Neural cell (in vitro differentiated cells): ENCODE measurements around the gene ANKDD1B. TPM values are rescaled to one million over a fixed set of nuclear protein-coding genes. Genes with fewer than 3 reads are reported as not detected.
"Not testable (repeated sequence)": the region's sequence is repeated elsewhere in the genome, so short reads cannot be mapped to it uniquely, and the experiment has no call there.

ENCODE experiments used
- H2AFZ ChIP-seq: fragments of 200-600, 300-800 bp; sonication (generic), shearing (Covaris generic); 2 replicates; pipeline ENCODE4 v1.6.0; 2014; ENCODE audit warnings: low read depth, mild to moderate bottlenecking, antibody characterized with exemption, low read length, moderate library complexity
- H3F3A ChIP-seq: fragments of 200-600 bp; shearing (Covaris generic); 2 replicates; pipeline ENCODE4 v1.6.1; 2016; ENCODE audit warnings: mild to moderate bottlenecking, moderate library complexity, mixed read lengths, antibody characterized with exemption, low read length; ENCODE audit not compliant: insufficient read depth, poor library complexity, severe bottlenecking
- H3K27ac ChIP-seq: fragments of 200-600, 300-800 bp; sonication (generic), shearing (Covaris generic); 2 replicates; pipeline ENCODE4 v1.5.1; 2014; ENCODE audit warnings: mild to moderate bottlenecking, low read length, moderate library complexity
- H3K27me3 ChIP-seq: fragments of 300-800, 200-600 bp; sonication (generic), shearing (Covaris generic); 2 replicates; pipeline ENCODE4 v1.6.0; 2014; ENCODE audit warnings: mild to moderate bottlenecking, low read depth, low read length, moderate library complexity; ENCODE audit not compliant: insufficient read depth
- H3K36me3 ChIP-seq: fragments of 300-800, 200-600 bp; sonication (generic), shearing (Covaris generic); 2 replicates; pipeline ENCODE4 v1.5.1; 2014; ENCODE audit warnings: mild to moderate bottlenecking, antibody characterized with exemption, low read length, moderate library complexity; ENCODE audit not compliant: insufficient read depth
- H3K4me2 ChIP-seq: fragments of 300-800, 200-600 bp; sonication (generic), shearing (Covaris generic); 2 replicates; pipeline ENCODE4 v1.6.0; 2014; ENCODE audit warnings: mild to moderate bottlenecking, low read length
- H3K4me3 ChIP-seq: fragments of 300-800, 200-600 bp; sonication (generic), shearing (Covaris generic); 2 replicates; pipeline ENCODE4 v1.5.1; 2014; ENCODE audit warnings: mild to moderate bottlenecking, low read length, moderate library complexity
- H3K79me2 ChIP-seq: fragments of 200-600 bp; shearing (Covaris generic); replicated peaks from 2 replicates; pipeline ENCODE4 v1.6.0; 2014; ENCODE audit warnings: mild to moderate bottlenecking, low read length, moderate library complexity; ENCODE audit not compliant: insufficient read depth
- H3K9ac ChIP-seq: fragments of 300-800, 200-600 bp; sonication (generic), shearing (Covaris generic); 2 replicates; pipeline ENCODE4 v1.6.1; 2016; ENCODE audit warnings: mild to moderate bottlenecking, low read length, mixed read lengths
- H3K9me2 ChIP-seq: fragments of 200-600 bp; shearing (Covaris generic); 2 replicates; pipeline ENCODE4 v1.6.1; 2016; ENCODE audit warnings: mild to moderate bottlenecking, low read length, mixed read lengths; ENCODE audit not compliant: insufficient read depth
- H3K9me3 ChIP-seq: fragments of 200-600, 300-800 bp; sonication (generic), shearing (Covaris generic); 2 replicates; pipeline ENCODE4 v1.6.1; 2016; ENCODE audit warnings: mild to moderate bottlenecking, mixed run types, low read length, moderate library complexity, mixed read lengths
- H4K20me1 ChIP-seq: fragments of 200-600 bp; shearing (Covaris generic); 2 replicates; pipeline ENCODE4 v1.6.1; 2016; ENCODE audit warnings: mild to moderate bottlenecking, mixed run types; ENCODE audit not compliant: insufficient read depth
- CTCF ChIP-seq: fragments of 450-650 bp; IDR thresholded peaks from 2 replicates; pipeline ENCODE4 v1.5.1; 2014; ENCODE audit warnings: antibody characterized with exemption, mild to moderate bottlenecking, moderate library complexity; ENCODE audit not compliant: poor library complexity, severe bottlenecking
- EP300 ChIP-seq: fragments of 450-650 bp; conservative IDR thresholded peaks from 2 replicates; pipeline ENCODE4 v1.6.1; 2014; ENCODE audit warnings: antibody characterized with exemption, mild to moderate bottlenecking, moderate library complexity; ENCODE audit not compliant: poor library complexity, severe bottlenecking
- EZH2 ChIP-seq: fragments of 200-600, 300-800 bp; shearing (Covaris generic), sonication (generic); IDR thresholded peaks from 2 replicates; pipeline ENCODE4 v1.6.1; 2014; ENCODE audit warnings: antibody characterized with exemption, low read length, borderline replicate concordance, mild to moderate bottlenecking; ENCODE audit not compliant: insufficient read depth, poor library complexity, severe bottlenecking
- MXI1 ChIP-seq: fragments of 450-650 bp; conservative IDR thresholded peaks from 2 replicates; pipeline ENCODE4 v1.6.1; 2014; ENCODE audit warnings: antibody characterized with exemption, mild to moderate bottlenecking; ENCODE audit not compliant: poor library complexity, severe bottlenecking
- POLR2AphosphoS5 ChIP-seq: IDR thresholded peaks from 2 replicates; pipeline ENCODE4 v1.6.1; 2012
- RAD21 ChIP-seq: fragments of 450-650 bp; conservative IDR thresholded peaks from 2 replicates; pipeline ENCODE4 v1.6.1; 2014; ENCODE audit warnings: antibody characterized with exemption, mild to moderate bottlenecking, moderate library complexity
- SMC3 ChIP-seq: fragments of 450-650 bp; conservative IDR thresholded peaks from 2 replicates; pipeline ENCODE4 v1.6.1; 2014; ENCODE audit warnings: antibody characterized with exemption, mild to moderate bottlenecking, moderate library complexity; ENCODE audit not compliant: poor library complexity
- TAF1 ChIP-seq: IDR thresholded peaks from 2 replicates; pipeline ENCODE4 v1.6.1; 2012; ENCODE audit warnings: low read depth
- polyA minus RNA-seq: library from RNA; depleted of rRNA, polyadenylated mRNA; stranded (reverse); fragments of >200 nt; gene quantifications from 2 replicates; pipeline ENCODE4 v1.2.3, GENCODE V29; 2014
- polyA plus RNA-seq: library from polyadenylated mRNA; depleted of rRNA; stranded (reverse); fragments of >200 nt; gene quantifications from 2 replicates; pipeline ENCODE4 v1.2.3, GENCODE V29; 2014
- TF ChIP-seq, protein P1 (sequence below): IDR thresholded peaks from 2 replicates; pipeline ENCODE4 v1.6.1; 2012; ENCODE audit warnings: borderline replicate concordance

The ANKDD1B gene
- polyA plus RNA-seq: 0.37 TPM in 1 of 2 replicates, not detected in the other
- polyA minus RNA-seq: 0.49 and 1.4 TPM in 2 replicates

- Histone ChIP-seq H3K36me3 (no peaks in the 10 kb centered on the region), H3K79me2 (no peaks in the 10 kb centered on the region), H3K9me3 (no peaks in the 10 kb centered on the region), H3K27me3 (peaks cover 11% of the 10 kb centered on the region), H3K4me2 (no peak within 1 kb of the TSS), H2AFZ (no peak within 1 kb of the TSS), H3K9me2 (no peaks in the 10 kb centered on the region), H3K27ac (no peak within 1 kb of the TSS), H3F3A (no peaks in the 10 kb centered on the region), H3K9ac (no peak within 1 kb of the TSS), H4K20me1 (no peaks in the 10 kb centered on the region), H3K4me3 (peak within 1 kb of the TSS; percentile 49)
- no peak for TF ChIP-seq EP300
- TF ChIP-seq SMC3: no peak
- no peak for TF ChIP-seq RAD21
- no peak for TF ChIP-seq POLR2AphosphoS5
Observed at GRCh38 chr5:75611311-75612225, at the start of gene ANKDD1B. Gene ANKDD1B (plus strand): TSS chr5:75611453. CDS start chr5:75611635, 182 bp downstream.

GRCh38 chr5:75565991-75566709, 45.1 kb upstream of the ANKDD1B start:
- not testable (repeated sequence) for H3K79me2 ChIP-seq, H3K4me3 ChIP-seq, H3K9me2 ChIP-seq, H3K9me3 ChIP-seq, H3K4me2 ChIP-seq, H3K27ac ChIP-seq, H3K36me3 ChIP-seq, H4K20me1 ChIP-seq, H2AFZ ChIP-seq, H3F3A ChIP-seq, H3K9ac ChIP-seq, H3K27me3 ChIP-seq

DNA sequence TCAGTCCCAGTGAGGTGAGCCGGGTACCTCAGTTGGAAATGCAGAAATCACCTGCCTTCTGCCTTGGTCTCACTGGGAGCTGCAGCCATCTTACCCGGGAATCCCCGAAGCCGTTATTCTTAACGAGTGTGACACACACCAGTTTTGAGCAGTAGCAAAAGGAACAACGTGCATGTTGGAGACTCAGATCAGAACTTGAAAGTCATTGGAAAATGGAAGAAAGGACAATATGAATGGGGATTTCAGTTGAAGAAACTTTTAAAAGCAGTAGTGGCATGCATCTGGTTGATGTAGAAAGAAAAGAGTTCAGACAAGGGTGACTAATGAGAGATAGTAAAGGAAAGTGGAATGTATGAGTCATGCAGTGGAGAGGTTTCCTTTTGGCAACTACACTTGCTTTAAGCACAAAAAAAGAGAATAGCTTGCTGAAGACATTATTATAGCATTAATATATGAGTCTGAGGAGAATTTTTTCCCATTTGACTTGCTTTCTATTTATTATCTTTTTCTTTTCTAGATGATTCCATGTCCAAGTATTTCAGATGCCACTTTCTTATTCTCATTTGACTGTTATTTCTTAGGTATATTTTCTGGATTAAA, 44.4 kb upstream of the ANKDD1B start:
- H3F3A ChIP-seq: no peaks in the 10 kb centered on the region
- H3K9me3 ChIP-seq: no peaks in the 10 kb centered on the region
- H3K79me2 ChIP-seq: no peaks in the 10 kb centered on the region
- no peak overlapping the region for H3K4me3 ChIP-seq
- H4K20me1 ChIP-seq: no peaks in the 10 kb centered on the region
- no peak overlapping the region for H3K4me2 ChIP-seq
- no peaks in the 10 kb centered on the region for H3K9me2 ChIP-seq
- H3K36me3 ChIP-seq: no peaks in the 10 kb centered on the region
- H3K27ac ChIP-seq: no peak overlapping the region
- no peak overlapping the region for H2AFZ ChIP-seq
- no peaks in the 10 kb centered on the region for H3K27me3 ChIP-seq
- H3K9ac ChIP-seq: no peak overlapping the region
- TF ChIP-seq, protein P1, sequence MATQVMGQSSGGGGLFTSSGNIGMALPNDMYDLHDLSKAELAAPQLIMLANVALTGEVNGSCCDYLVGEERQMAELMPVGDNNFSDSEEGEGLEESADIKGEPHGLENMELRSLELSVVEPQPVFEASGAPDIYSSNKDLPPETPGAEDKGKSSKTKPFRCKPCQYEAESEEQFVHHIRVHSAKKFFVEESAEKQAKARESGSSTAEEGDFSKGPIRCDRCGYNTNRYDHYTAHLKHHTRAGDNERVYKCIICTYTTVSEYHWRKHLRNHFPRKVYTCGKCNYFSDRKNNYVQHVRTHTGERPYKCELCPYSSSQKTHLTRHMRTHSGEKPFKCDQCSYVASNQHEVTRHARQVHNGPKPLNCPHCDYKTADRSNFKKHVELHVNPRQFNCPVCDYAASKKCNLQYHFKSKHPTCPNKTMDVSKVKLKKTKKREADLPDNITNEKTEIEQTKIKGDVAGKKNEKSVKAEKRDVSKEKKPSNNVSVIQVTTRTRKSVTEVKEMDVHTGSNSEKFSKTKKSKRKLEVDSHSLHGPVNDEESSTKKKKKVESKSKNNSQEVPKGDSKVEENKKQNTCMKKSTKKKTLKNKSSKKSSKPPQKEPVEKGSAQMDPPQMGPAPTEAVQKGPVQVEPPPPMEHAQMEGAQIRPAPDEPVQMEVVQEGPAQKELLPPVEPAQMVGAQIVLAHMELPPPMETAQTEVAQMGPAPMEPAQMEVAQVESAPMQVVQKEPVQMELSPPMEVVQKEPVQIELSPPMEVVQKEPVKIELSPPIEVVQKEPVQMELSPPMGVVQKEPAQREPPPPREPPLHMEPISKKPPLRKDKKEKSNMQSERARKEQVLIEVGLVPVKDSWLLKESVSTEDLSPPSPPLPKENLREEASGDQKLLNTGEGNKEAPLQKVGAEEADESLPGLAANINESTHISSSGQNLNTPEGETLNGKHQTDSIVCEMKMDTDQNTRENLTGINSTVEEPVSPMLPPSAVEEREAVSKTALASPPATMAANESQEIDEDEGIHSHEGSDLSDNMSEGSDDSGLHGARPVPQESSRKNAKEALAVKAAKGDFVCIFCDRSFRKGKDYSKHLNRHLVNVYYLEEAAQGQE: no peak
- TF ChIP-seq EP300: no peak
- TF ChIP-seq MXI1: no peak
- TF ChIP-seq TAF1: no peak
- TF ChIP-seq RAD21: no peak
- no peak for TF ChIP-seq POLR2AphosphoS5
- TF ChIP-seq SMC3: no peak
- TF ChIP-seq EZH2: no peak
- TF ChIP-seq CTCF: no peak
